HepG2 (cell line): Measurements from ENCODE around the gene AMBRA1. TPM values are rescaled to one million over a fixed set of nuclear protein-coding genes. Genes with fewer than 3 reads are reported as not detected.

Source experiments
- ARNTL ChIP-seq: sonication (generic); formaldehyde crosslinking; IDR thresholded peaks from 2 replicates; pipeline ENCODE4 v1.4.0; 2020; ENCODE audit warnings: mild to moderate bottlenecking, missing genetic modification reagents
- CEBPG ChIP-seq: IDR thresholded peaks from 2 replicates; pipeline ENCODE4 v1.6.1; 2016
- CTCF ChIP-seq: sonication (generic); formaldehyde crosslinking; IDR thresholded peaks from 2 replicates; pipeline ENCODE4 v1.5.0; 2020; ENCODE audit warnings: mild to moderate bottlenecking, missing genetic modification reagents, moderate library complexity
- FIP1L1 ChIP-seq: fragments of 200-400 bp; formaldehyde crosslinking; IDR thresholded peaks from 2 replicates; pipeline ENCODE4 v1.6.1; 2018; ENCODE audit warnings: low read depth, mild to moderate bottlenecking, low read length, moderate library complexity, borderline replicate concordance; ENCODE audit not compliant: insufficient read depth
- GABPA ChIP-seq, 2 experiments: IDR thresholded peaks; 2 replicates each; pipeline ENCODE4 v1.6.1; 2011 to 2016; ENCODE audit warnings: low read depth in 2 of 2, low read length in 1 of 2, missing biosample characterization in 1 of 2, missing genetic modification characterization in 1 of 2
- GATAD1 ChIP-seq: IDR thresholded peaks from 2 replicates; pipeline ENCODE4 v1.6.1; 2016; ENCODE audit warnings: missing genetic modification reagents, missing compliant biosample characterization
- GLMP ChIP-seq: sonication (generic); formaldehyde crosslinking; IDR thresholded peaks from 2 replicates; pipeline ENCODE4 v1.9.0; 2021; ENCODE audit warnings: missing genetic modification reagents, mild to moderate bottlenecking, borderline replicate concordance
- HNF1B ChIP-seq: sonication (generic); formaldehyde crosslinking; IDR thresholded peaks from 2 replicates; pipeline ENCODE4 v1.5.1; 2020; ENCODE audit warnings: mild to moderate bottlenecking, moderate library complexity, missing genetic modification reagents
- RAD21 ChIP-seq: fragments of 450-650 bp; formaldehyde crosslinking; IDR thresholded peaks from 2 replicates; pipeline ENCODE4 v1.5.0; 2020; ENCODE audit warnings: mild to moderate bottlenecking
- SAP130 ChIP-seq: IDR thresholded peaks from 2 replicates; pipeline ENCODE4 v1.6.1; 2016; ENCODE audit warnings: low read depth
- SMC3 ChIP-seq: IDR thresholded peaks from 2 replicates; pipeline ENCODE4 v1.6.1; 2011; ENCODE audit warnings: low read length, improper control_type of control experiment
- THAP11 ChIP-seq: IDR thresholded peaks from 2 replicates; pipeline ENCODE4 v1.6.1; 2016; ENCODE audit warnings: missing biosample characterization, missing genetic modification reagents
- XRCC5 ChIP-seq: fragments of 200-400 bp; formaldehyde crosslinking; optimal IDR thresholded peaks from 2 replicates; pipeline ENCODE3; 2017; ENCODE audit warnings: mild to moderate bottlenecking, low read length
- ZNF275 ChIP-seq: sonication (generic); formaldehyde crosslinking; IDR thresholded peaks from 2 replicates; pipeline ENCODE4 v1.8.0; 2022; ENCODE audit warnings: missing genetic modification reagents, mild to moderate bottlenecking, inconsistent platforms, borderline replicate concordance
- ZNF292 ChIP-seq: sonication (generic); formaldehyde crosslinking; IDR thresholded peaks from 2 replicates; pipeline ENCODE4 v1.8.1; 2022; ENCODE audit warnings: mild to moderate bottlenecking, low read depth, missing genetic modification reagents, borderline replicate concordance
- ZNF446 ChIP-seq: sonication (generic); formaldehyde crosslinking; IDR thresholded peaks from 2 replicates; pipeline ENCODE4 v1.5.0; 2020; ENCODE audit warnings: mild to moderate bottlenecking, missing genetic modification reagents
- polyA plus RNA-seq, 8 experiments: library from polyadenylated mRNA; depleted of rRNA in 3 of 8; stranded (reverse) in 7 of 8; unstranded in 1 of 8; fragments of >200 nt; fragmentation: Illumina TruSeq in 4 of 8; extraction: Trizol in 4 of 8; gene quantifications; 2 replicates each; pipeline versions ENCODE4 v1.2.1 to v1.2.3, GENCODE V29; 2011 to 2016; ENCODE audit warnings: low read depth in 4 of 8, missing spikeins in 1 of 8, mixed read lengths in 1 of 8; ENCODE audit not compliant: insufficient read depth in 1 of 8
- total RNA-seq, 5 experiments: library from RNA; depleted of rRNA; stranded (reverse); fragments of >200 nt; fragmentation: Illumina TruSeq; extraction: Trizol; gene quantifications; 2 replicates each; pipeline ENCODE4 v1.2.3, GENCODE V29; 2016; ENCODE audit warnings: low read depth in 1 of 5
- TF ChIP-seq, protein P1 (sequence below): IDR thresholded peaks from 2 replicates; pipeline ENCODE4 v1.4.0; 2020; ENCODE audit warnings: mild to moderate bottlenecking, missing genetic modification reagents

AMBRA1 gene
- total and polyA plus RNA-seq, 2 of the 13 experiments (the other 11 are each of a cell fraction or from before 2014, with no cell fraction given), result 15.7 to 26.0 TPM

DNA sequence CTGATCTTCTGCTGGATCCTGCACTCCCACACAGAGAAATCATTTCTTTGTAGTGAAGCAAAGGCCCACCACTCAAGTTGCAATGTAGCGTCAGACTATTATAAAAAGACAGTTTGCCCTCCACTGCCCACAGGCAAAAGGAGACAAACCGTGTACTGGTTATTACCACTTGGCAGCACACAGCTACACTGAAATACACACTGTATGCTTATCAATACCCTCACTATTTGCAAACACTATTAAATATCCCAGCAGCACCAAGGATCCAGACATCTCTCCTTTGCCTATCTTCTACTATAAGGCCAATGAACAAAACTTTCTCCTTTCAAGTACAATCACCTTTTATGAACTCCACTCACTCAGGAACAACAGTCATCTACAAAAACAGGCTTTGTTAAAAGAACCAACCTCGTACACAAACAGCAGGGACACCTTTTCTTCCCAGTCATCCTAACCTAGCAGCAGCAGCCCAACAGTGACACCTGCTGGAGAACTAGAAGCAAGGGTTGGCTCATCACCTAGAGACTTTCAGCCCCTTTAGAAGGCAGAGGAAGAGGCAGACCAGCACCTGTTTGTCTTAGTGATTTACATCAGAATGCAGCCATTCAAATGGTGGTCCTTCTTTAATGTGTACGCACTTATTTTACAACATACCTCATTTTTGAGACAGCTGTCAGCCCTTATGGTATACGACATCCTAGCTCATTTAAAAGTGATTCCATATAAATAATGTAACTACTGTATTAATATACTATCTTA is 56.1 kb downstream of the AMBRA1 start (continued):
- TF ChIP-seq SAP130 (peak; percentile 45; the same call in 1 of the 2 replicates), THAP11 (CRISPR knock-in tag) (0 out of 2 replicates have a peak, but pooled peaks have one; percentile 18), GATAD1 (CRISPR knock-in tag) (peak; percentile 60; the same call in 1 of the 2 replicates), ZNF446 (CRISPR knock-in tag) (no peak), ZNF275 (CRISPR knock-in tag) (no peak), ARNTL (CRISPR knock-in tag) (no peak), SMC3 (peak; percentile 89), FIP1L1 (no peak), HNF1B (CRISPR knock-in tag) (no peak), GABPA (IDR thresholded peaks at IDR 0.05; ENCODE audit: low read depth, low read length) (no peak), GABPA (CRISPR knock-in tag; IDR thresholded peaks at IDR 0.05; ENCODE audit: low read depth) (no peak), RAD21 (CRISPR knock-in tag) (peak; percentile 78), XRCC5 (peak; percentile 43), GLMP (CRISPR knock-in tag) (no peak), CTCF (CRISPR knock-in tag) (peak; percentile 94), CEBPG (CRISPR knock-in tag) (peak; percentile 68), ZNF292 (no peak)
- TF ChIP-seq, protein P1, sequence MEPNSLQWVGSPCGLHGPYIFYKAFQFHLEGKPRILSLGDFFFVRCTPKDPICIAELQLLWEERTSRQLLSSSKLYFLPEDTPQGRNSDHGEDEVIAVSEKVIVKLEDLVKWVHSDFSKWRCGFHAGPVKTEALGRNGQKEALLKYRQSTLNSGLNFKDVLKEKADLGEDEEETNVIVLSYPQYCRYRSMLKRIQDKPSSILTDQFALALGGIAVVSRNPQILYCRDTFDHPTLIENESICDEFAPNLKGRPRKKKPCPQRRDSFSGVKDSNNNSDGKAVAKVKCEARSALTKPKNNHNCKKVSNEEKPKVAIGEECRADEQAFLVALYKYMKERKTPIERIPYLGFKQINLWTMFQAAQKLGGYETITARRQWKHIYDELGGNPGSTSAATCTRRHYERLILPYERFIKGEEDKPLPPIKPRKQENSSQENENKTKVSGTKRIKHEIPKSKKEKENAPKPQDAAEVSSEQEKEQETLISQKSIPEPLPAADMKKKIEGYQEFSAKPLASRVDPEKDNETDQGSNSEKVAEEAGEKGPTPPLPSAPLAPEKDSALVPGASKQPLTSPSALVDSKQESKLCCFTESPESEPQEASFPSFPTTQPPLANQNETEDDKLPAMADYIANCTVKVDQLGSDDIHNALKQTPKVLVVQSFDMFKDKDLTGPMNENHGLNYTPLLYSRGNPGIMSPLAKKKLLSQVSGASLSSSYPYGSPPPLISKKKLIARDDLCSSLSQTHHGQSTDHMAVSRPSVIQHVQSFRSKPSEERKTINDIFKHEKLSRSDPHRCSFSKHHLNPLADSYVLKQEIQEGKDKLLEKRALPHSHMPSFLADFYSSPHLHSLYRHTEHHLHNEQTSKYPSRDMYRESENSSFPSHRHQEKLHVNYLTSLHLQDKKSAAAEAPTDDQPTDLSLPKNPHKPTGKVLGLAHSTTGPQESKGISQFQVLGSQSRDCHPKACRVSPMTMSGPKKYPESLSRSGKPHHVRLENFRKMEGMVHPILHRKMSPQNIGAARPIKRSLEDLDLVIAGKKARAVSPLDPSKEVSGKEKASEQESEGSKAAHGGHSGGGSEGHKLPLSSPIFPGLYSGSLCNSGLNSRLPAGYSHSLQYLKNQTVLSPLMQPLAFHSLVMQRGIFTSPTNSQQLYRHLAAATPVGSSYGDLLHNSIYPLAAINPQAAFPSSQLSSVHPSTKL, result peak; percentile 17; the same call in 1 of the 2 replicates
